ENCODE data around the gene FGF2. TPM values are rescaled to one million over a fixed set of nuclear protein-coding genes. Genes with fewer than 3 reads are reported as not detected.
"Not testable (repeated sequence)": the region's sequence is repeated elsewhere in the genome, so short reads cannot be mapped to it uniquely, and the experiment has no call there.

The FGF2 gene
- polyA plus RNA-seq, 4 donors: 8.2 to 10.7 (median 9.7) TPM

DNA sequence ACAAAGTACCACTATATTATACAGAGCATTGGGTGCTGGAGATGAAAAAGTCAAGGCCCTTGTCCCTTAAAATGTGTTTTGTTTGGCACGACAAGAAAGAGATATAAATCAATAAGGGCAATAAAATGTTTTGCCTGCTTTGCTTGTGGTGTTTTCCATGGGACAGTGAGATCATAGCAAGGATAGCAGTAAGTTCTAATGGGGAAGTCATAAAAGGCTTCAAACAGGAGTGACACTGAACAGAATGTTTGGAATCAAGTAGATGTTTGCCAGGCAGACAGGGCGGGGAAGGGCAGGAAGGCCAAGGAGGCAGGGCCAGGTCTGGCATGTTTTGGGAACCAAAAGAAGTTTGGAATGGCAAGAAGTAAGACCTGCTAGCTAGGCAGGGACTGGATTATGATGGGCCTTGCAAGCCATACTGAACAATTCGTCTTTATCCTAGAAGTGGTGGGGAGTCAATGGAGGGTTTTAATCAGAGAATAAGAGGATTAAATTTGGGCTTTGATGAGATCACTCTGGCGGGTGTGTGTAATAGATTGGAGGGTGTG is 16.4 kb downstream of the FGF2 start:
- DNase-seq (ENCODE audit: low read depth in 4 of 4, low spot score in 3 of 4): no peak

DNA sequence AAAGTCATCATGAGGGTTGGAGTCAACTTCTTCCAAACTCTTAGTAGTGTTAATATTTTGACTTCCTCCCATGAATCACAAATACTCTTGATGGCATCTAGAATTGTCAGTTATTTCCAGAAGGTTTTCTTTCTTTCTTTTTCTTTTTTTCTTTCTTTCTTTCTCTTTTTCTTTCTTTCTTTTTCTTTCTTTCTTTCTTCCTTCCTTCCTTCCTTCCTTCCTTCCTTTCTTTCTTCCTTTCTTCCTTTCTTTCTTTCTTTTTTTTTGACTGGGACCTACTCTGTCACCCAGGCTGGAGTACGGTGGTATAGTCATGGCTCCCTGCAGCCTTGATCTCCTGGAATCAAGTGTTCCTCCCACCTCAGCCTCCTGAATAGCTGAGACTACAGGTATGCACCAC is 17.8 kb downstream of the FGF2 start:
- not testable (repeated sequence) for DNase-seq (ENCODE audit: low read depth in 4 of 4, low spot score in 3 of 4)

DNA sequence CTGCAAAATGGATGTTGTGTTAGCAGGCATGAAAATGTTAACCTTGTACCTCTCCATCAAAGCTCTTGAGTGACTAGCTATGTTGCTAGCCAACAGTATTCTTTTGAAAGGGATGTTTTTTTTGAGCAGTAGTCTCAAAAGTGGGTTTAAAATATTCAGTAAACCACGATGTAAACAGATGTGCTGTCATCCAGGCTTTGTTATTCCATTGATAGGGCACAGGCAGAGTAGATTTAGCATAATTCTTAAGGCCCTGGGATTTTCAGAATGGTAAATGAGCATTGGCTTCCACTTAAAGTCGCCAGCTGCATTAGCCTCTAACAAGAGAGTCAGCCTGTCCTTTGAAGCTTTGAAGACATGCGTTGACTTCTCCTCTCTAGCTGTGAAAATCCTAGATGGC is 18.4 kb downstream of the FGF2 start:
- DNase-seq (ENCODE audit: low read depth in 4 of 4, low spot score in 3 of 4): no peak

DNA sequence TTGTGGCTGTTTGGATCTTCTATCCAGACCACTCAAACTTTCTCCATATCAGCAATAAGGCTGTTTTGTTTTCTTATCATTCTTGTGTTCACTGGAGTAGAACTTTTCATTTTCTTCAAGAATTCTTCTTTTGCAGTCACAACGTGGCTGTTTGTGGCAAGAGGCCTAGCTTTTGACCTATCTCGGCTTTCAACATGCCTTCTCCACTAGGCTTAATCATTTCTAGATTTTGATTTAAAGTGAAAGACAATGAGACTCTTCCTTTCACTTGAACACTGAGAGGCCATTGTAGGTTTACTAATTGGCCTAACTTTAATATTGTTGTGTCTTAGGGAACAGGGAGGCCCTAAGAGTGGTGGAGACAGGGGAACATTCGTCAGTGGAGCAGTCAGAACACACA is 19.1 kb downstream of the FGF2 start:
- no peak for DNase-seq (ENCODE audit: low read depth in 4 of 4, low spot score in 3 of 4)

DNA sequence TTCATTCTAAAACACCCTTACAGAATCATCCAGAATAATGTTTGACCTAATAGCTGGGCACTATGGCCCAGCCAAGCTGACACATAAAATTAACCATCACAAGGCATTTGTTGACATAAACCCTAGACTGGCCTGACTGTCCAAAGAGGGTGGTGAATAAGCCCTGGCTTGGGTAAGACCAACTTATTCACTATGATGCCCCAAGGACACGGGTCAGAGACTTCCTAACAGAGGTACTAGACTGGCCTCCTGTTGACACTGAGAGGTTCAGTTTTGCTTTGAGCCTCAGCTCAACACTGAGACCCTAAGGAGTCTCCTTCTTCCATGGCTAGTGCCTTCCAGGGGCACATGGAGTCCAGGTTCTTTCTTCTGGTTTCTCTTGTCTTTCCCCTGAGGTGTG is 21.3 kb downstream of the FGF2 start:
- no peak for DNase-seq (ENCODE audit: low read depth in 4 of 4, low spot score in 3 of 4)

DNA sequence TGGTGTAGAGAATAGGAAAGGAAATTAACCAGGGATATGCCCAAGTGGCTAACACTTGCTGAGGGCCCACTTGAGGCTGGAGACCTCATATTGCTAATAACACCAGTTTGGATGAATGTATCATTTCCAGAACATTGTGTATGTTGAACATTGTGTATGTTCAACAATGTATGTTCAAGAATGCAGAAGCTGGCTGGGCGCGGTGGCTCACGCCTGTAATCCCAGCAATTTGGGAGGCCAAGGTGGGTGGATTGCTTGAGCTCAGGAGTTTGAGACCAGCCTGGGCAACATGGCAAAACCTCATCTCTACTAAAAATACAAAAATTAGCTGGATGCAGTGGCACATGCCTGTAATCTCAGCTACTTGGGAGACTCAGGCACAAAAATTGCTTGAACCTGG is 23.2 kb downstream of the FGF2 start:
- not testable (repeated sequence) for DNase-seq (ENCODE audit: low read depth in 4 of 4, low spot score in 3 of 4)

DNA sequence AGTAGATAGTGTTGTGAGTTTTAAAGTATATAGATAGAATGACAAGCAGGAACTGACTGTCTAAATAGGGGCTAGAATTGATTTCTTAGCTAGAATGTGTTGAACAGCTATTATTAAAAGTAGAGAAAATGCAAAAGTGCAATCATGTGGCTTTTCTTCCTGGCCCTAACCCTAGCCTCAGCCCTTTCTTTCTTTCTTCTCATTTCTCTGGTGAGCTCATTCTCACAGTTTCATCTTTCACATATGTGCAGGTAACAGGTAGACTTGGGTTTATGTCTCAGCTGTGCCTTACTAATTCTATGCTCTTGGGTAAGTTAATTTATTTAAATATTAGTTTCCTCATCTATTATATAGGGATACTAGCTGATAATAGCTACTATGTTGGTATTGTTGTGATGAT is 24.9 kb downstream of the FGF2 start:
- DNase-seq (ENCODE audit: low read depth in 4 of 4, low spot score in 3 of 4): no peak

DNA sequence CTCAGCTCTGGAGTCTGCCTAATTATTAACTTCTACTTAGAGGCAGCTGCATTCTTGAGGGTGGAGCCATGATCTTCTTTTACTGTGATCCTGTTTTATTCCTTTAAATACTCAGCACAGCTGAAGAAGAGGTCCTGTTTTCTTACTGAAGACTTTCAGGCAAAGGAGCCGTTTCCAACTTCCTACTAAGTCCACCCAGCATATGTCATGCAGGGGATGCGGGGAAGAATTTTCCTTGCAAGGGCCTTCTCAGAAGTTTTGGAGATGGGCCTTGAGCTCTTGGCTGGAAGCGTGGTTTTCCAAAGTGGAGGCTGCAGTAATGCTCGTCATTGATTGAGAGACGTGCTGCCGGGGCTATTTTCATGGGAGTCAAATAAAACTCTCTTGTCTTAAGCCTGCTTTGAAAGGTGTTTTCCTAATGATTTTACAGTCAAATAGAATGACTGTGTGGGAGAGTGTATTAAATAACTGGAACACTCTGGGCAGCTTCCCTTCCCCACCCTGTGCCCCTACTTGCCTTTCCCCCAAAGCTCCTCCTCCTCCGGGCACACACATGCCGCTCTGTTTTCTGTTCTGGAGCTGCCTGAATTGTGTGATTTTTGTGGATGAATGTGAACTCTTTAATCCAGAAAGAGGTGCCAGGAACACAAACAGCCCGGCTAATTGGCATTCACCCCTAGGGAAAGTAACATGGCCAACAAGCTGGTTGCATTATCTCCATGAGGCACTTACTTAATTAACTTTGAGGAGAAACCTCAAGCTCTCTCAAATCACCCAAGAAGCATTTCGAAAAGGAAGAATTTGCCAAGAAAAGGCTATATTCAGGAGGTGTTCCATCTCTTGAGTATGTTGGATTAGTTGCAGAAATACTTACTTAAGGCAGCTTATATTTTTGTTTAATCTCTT is 28.1 kb downstream of the FGF2 start:
- peak in 3 of 4 donors; percentile 9 to 30 (median 22) for DNase-seq (ENCODE audit: low read depth in 4 of 4, low spot score in 3 of 4)

DNA sequence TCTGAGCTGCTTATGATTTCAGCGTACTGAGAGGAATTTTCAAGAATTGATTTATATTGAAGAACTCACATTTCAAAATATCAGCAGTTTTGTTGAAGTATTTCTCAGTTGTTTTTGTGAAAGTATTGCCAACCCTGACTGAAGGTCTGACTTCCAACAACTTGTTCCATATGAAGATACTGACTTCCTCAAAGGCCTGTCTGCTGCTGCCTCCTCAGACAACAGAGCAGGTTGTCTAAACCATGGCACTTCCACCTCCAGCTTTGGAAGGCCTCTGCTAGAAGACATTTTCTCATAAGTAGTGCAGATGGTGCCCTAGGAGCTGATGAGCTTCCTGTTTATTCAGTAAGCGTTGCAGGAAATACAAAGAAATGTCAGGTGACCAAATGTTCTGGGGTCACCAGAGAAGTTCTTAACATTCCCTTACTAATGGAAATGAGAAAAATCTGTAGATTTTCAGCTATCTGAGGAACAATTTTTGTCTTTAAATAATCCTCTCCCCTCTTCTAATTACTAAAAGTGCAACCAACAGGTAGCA is 28.8 kb downstream of the FGF2 start:
- DNase-seq (ENCODE audit: low read depth in 4 of 4, low spot score in 3 of 4): no peak

DNA sequence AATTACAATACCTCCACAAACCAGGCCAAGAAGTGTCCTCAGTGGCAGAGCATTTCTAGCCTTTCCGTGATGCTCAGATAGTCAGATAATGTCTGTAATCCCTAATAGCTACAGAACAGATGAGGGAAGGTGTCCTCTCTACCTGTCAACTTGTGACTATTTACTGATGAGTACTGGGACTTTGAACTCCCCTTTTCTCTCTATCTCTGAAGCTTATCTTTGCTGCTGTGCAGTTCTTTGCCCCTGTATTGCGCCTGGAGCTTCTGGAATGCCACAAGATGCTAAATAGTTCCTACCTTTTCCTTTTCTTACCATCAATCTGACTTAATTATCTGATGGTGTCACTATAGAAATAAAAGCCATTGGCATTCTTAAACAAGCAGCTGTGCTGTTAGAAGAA is 30.5 kb downstream of the FGF2 start:
- no peak for DNase-seq (ENCODE audit: low read depth in 4 of 4, low spot score in 3 of 4)

DNA sequence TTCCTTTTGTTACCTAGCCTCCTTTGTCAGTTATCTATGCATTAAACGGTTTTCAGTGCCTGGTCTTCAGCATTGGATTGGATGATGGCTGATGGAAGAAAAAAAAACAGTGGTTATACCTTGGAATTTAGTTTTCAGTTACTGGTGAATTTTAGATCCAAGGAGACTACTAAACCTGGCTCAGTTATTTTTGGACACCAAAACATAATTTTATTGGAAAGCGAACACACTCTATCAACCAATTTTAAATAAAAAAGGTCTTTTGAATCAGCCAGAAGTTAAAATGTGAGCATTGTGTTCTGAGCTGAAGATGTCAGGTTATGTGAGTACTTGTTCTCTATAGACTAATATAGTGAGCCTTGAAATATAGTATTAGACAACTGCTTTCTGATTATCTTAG is 32.1 kb downstream of the FGF2 start:
- DNase-seq (ENCODE audit: low read depth in 4 of 4, low spot score in 3 of 4): no peak

DNA sequence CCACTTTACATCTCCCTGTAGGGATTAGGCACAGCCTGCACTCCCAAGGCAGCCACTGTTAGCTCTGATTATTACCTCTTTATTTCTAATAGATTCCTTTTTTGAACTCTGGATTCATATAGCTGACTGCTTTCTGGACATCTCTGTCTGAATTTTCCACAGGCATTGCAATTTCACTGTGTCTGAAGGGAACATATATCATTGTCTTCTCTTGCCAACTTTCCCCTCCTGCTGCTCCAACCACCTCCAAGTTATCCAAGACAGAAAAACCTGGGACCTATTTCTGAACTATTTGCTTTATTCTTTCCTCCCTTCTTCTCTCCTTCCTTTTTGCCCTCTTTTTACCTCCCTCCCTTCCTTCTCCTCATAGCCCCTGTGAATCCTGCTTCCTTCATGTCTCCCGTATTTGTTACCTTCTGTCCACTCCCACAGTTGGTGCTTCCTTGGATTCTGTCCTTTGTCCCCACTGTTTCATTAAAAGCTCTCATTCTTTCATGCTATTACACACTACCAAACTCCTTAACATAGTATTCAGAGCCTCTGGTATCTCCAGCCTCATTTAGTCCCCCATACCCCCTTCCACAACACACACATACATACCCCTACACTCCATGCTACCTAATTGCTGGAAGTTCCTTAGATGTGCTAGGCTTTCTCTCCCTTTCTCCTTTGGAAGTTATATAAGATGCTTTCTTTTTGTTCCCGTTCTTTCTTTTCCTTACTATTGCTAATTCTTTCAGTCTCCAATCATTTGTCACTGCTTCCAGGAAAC is 34.7 kb downstream of the FGF2 start:
- no peak for DNase-seq (ENCODE audit: low read depth in 4 of 4, low spot score in 3 of 4)

DNA sequence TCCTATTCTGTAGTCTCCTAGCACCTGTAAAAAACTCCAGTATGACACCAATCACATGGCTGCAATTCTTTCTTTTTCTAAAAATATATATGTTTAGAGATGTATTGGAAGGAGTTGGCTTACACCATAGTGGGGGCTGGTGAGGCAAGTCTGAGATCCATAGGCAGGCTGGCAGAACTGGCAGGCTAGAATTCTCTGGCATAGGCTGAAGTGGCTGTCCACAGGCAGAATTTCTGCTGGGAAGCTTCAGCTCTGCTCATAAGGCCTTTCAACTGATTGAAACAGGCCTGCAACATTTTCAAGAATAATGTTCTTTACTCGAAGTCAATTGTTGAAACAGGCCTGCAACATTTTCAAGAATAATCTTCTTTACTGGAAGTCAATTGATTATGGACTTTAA is 37.0 kb downstream of the FGF2 start:
- DNase-seq (ENCODE audit: low read depth in 4 of 4, low spot score in 3 of 4): no peak

DNA sequence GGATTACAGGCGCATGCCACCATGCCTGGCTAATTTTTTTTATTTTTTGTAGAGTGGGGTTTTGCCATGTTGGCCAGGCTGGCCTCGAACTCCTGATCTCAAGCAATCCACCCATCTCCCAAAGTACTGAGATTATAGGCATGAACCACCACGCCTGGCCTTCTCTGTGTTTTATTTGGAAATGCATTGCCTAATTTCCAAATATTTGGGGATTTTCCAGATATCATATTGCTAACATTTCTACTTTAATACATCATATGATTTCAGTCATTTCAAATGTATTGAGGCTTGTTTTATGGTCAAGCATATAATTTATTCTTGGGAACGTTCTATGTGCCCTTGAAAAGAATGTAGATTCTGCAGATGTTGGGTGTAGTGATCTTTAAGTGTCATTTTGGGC is 38.8 kb downstream of the FGF2 start:
- no peak for DNase-seq (ENCODE audit: low read depth in 4 of 4, low spot score in 3 of 4)

DNA sequence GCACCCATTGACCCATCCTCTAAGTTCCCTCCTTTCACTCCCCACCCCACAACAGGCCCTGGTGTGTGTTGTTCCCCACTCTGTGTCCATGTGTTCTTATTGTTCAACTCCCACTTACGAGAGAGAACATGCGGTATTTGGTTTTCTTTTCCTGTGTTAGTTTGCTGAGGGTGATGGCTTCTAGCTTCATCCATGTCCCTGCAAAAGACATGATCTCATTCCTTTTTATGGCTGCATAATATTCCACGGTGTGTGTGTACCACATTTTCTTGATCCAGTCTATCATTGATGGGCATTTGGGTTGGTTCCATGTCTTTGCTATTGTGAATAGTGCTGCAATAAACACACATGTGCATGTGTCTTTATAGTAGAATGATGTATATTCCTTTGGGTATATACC is 41.6 kb downstream of the FGF2 start:
- DNase-seq (ENCODE audit: low read depth in 4 of 4, low spot score in 3 of 4): not testable (repeated sequence)

DNA sequence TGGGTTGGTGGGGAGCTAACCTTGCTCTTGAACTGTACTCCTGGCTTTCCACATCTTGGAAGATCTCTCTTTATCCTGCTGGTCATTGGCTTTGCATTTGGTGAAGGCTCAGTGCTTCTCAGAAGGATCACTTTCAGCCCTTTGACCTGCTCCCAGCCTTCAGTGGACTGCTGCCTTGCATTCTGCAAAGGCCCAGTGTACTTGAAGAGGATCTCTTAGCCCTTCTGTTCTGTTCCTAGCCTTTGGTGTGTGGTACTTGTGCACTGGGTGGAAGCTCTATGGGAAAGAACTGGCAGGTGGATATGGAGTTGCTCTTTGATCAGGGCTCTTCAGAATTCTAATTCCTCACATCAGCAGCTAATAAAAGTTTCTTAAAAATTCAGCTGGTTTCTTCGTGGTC is 46.5 kb downstream of the FGF2 start:
- DNase-seq (ENCODE audit: low read depth in 4 of 4, low spot score in 3 of 4): no peak

DNA sequence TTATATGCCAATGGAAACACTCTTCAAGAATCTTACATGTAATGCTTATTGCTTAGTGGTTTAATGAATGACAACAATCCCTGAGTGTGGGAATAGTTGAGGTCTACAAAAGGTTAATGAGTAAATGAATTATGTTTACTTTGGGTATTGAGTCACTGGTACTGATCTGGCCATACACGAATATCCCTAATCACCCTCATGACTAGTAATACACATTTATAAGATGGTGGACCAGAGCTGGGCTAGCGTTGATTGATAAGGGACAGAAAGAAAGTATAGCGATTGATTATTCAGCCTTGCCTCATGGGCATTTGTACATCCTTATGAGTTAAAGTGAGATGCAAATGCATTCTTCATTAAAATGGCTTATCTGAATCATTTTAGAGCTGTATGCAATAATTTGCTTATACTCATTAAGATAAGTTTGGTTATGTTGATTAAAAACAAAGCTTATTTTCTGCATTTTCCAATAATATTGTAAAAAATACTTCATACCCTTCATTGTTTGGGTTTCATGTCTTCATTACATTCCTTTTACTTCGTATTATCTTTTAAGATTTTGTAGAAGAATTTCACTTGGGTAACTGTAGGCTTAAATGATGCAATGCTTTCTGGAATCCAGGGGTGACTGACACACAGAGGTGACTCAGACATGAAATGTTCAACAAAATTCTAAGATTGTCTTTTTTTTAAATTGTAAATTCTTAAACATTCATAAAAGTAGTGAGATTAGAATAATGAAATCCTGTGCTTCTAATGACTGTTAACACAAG is 47.4 kb downstream of the FGF2 start:
- DNase-seq (ENCODE audit: low read depth in 4 of 4, low spot score in 3 of 4): no peak

DNA sequence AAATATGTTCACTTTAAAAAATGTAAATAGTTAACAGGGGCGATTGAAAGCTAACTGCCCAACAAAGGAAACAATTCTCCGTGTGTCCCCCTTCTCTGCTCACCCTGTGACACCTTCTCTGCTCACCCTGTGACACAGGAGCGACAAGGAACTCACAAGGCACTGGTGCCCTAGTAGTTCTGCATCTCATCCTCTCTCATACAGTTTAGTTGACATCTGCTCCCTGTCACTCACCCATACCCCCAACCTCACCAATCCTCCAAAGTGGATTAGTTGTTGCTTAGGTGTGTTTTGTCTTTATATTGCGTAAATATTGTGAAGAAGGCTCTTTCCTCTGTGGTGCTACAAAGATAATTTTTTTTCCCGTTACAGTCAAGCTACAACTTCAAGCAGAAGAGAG is 49.3 kb downstream of the FGF2 start:
- no peak for DNase-seq (ENCODE audit: low read depth in 4 of 4, low spot score in 3 of 4)

DNA sequence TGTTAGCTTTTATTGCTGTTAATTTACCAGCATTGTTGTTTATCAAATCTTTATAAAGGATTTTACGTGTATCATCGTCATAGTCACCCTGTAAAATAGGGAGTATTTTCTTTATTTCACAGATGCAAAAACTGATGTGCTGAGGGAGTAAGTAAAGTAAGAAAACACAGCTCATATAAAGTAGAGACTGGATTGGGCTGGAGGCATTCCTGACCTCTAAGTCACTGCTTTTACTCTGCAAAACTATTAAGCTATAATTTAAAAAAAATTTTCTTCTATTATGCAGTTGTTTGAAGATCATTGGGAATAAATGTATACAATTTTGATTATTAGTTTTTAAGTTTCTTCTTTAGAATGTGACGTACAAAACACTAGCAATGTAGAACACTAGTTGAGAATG is 49.8 kb downstream of the FGF2 start:
- DNase-seq (ENCODE audit: low read depth in 4 of 4, low spot score in 3 of 4): no peak

DNA sequence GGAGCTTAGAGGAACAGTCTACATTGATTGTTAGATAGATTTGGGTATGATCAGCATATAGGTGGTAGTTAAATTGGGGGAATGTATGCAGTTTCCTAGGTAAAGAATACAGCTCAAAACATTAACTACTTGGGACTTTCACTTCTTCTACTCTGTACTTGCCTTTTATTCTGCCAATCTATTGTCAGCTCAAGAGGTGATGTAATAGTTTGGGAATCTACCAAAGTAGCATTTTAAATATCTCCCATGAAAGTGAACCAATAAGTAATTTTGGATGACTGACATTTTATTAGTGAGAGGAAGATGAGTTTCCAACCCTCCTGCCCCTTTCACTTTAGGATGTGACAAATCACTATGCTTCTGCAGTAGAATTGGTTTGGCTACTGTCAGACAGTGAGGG is 52.4 kb downstream of the FGF2 start:
- no peak for DNase-seq (ENCODE audit: low read depth in 4 of 4, low spot score in 3 of 4)
